ENCODE data around the gene OR2T6.
"Not testable (repeated sequence)": the region's sequence is repeated elsewhere in the genome, so short reads cannot be mapped to it uniquely, and the experiment has no call there.

OR2T6 gene

GRCh38 chr1:248375446-248375845, at the start of gene OR2T6:
OR2T6 (plus strand) TSS chr1:248375746; CDS start chr1:248387609, 11,863 bp downstream.
- no peak for DNase-seq (ENCODE audit: low read depth in 2 of 2)

GRCh38 chr1:248343451-248343850, 32.1 kb upstream of the OR2T6 start:
- DNase-seq (ENCODE audit: low read depth in 2 of 2): no peak

GRCh38 chr1:248348475-248348874, 27.1 kb upstream of the OR2T6 start, which contains the start of gene OR14C36:
OR14C36 (plus strand) TSS chr1:248348775; CDS start chr1:248348775, 0 bp downstream.
- DNase-seq (ENCODE audit: low read depth in 2 of 2): no peak

- DNase-seq (ENCODE audit: low read depth in 2 of 2): no peak
These were observed 16.1 kb upstream of the OR2T6 start for GRCh38 chr1:248359415-248359814.

GRCh38 chr1:248361121-248361715, 14.3 kb upstream of the OR2T6 start, which contains the start of gene OR2T4:
OR2T4 (plus strand) TSS chr1:248361665; CDS start chr1:248361665, 0 bp downstream.
- DNase-seq (ENCODE audit: low read depth in 2 of 2): no peak

GRCh38 chr1:248366609-248367008, 8.9 kb upstream of the OR2T6 start:
- DNase-seq (ENCODE audit: low read depth in 2 of 2): no peak

GRCh38 chr1:248372394-248372793, 3.2 kb upstream of the OR2T6 start:
- no peak for DNase-seq (ENCODE audit: low read depth in 2 of 2)

GRCh38 chr1:248373761-248374160, 1.8 kb upstream of the OR2T6 start:
- no peak for DNase-seq (ENCODE audit: low read depth in 2 of 2)

GRCh38 chr1:248376916-248377315, 1.4 kb downstream of the OR2T6 start:
- DNase-seq (ENCODE audit: low read depth in 2 of 2): no peak

GRCh38 chr1:248380854-248381253, 5.3 kb downstream of the OR2T6 start:
- no peak for DNase-seq (ENCODE audit: low read depth in 2 of 2)

GRCh38 chr1:248388426-248388825, 12.9 kb downstream of the OR2T6 start:
- no peak for DNase-seq (ENCODE audit: low read depth in 2 of 2)

GRCh38 chr1:248393050-248393449, 17.5 kb downstream of the OR2T6 start:
- DNase-seq (ENCODE audit: low read depth in 2 of 2): no peak

GRCh38 chr1:248402748-248403147, 27.2 kb downstream of the OR2T6 start, which contains the start of gene OR2T1:
OR2T1 (plus strand) TSS chr1:248403048; CDS start chr1:248406148, 3,100 bp downstream.
- no peak for DNase-seq (ENCODE audit: low read depth in 2 of 2)

GRCh38 chr1:248404024-248404423, 28.5 kb downstream of the OR2T6 start:
- no peak for DNase-seq (ENCODE audit: low read depth in 2 of 2)

- no peak for DNase-seq (ENCODE audit: low read depth in 2 of 2)
These were observed 31.5 kb downstream of the OR2T6 start for GRCh38 chr1:248406721-248407692.

- no peak for DNase-seq (ENCODE audit: low read depth in 2 of 2)
These were observed 40.7 kb downstream of the OR2T6 start for GRCh38 chr1:248416226-248416625.

- no peak for DNase-seq (ENCODE audit: low read depth in 2 of 2)
These were observed 42.3 kb downstream of the OR2T6 start for GRCh38 chr1:248417854-248418253.

GRCh38 chr1:248421384-248421783, 45.8 kb downstream of the OR2T6 start:
- DNase-seq (ENCODE audit: low read depth in 2 of 2): no peak

- not testable (repeated sequence) for DNase-seq (ENCODE audit: low read depth in 2 of 2)
These were observed 52.1 kb downstream of the OR2T6 start for GRCh38 chr1:248427526-248428191.

- not testable (repeated sequence) for DNase-seq (ENCODE audit: low read depth in 2 of 2)
These were observed 52.6 kb downstream of the OR2T6 start for GRCh38 chr1:248428192-248428533.

- DNase-seq (ENCODE audit: low read depth in 2 of 2): not testable (repeated sequence)
These were observed 56.1 kb downstream of the OR2T6 start for GRCh38 chr1:248431683-248432082.

- DNase-seq (ENCODE audit: low read depth in 2 of 2): not testable (repeated sequence)
These were observed 56.7 kb downstream of the OR2T6 start for GRCh38 chr1:248432201-248432600.

Data from stimulated activated CD4-positive, alpha-beta T cell treated with anti-CD3 and anti-CD28 coated beads, Interleukin-1b, Interleukin-23, amount 100 ng/mL, for 4 hours (primary cell).